Retinal pigment epithelial cell (primary cell): Measurements from ENCODE around the gene FURIN.

Source experiments
- DNase-seq: peaks from one replicate; pipeline ENCODE4 v3.0.0-alpha.2; 2010; ENCODE audit warnings: low read depth
- H3K4me3 ChIP-seq: 2 replicates; pipeline ENCODE4 v1.5.1; 2011; ENCODE audit warnings: mild to moderate bottlenecking, low read length, control low read depth, moderate library complexity
- TF ChIP-seq, protein P1 (sequence below): conservative IDR thresholded peaks from 2 replicates; pipeline ENCODE4 v1.5.1; 2011; ENCODE audit warnings: low read depth, low read length, control low read depth, inconsistent platforms

FURIN gene

DNA sequence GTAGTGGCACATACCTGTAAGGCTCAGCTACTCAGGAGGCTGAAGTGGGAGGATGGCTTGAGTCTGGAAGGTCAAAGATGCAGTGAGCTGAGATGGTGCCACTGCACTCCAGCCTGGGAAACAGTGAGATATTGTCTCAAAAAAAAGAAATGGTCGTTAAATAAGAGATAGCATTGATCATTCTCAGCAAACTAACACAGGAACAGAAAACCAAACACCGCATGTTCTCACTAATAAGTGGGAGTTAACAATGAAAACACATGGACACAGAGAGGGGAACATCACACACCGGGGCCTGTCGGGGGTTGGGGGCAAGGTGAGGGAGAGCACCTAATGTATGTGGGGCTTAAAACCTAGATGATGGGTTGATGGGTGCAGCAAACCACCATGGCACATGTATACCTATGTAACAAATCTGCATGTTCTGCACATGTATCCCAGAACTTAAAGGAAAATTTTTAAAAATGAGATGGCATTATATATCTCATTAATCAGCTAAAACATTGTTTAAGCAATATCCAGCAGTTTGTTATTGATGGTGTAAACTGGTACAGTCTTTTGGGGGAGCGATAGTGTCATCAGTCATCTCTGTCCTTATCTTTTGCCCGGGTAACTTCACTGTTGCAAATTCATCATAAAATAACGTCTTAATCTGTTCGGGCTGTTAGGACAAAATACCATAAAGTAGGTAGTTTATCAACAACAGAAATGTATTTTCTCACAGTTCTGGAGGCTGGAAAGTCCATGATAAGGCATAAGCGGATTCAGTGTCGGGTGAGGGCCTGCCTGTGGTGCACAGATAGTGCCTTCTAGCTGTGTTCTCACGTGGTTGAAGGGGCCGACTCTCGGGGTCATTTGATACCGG, 33.0 kb downstream of the FURIN start:
- TF ChIP-seq, protein P1, sequence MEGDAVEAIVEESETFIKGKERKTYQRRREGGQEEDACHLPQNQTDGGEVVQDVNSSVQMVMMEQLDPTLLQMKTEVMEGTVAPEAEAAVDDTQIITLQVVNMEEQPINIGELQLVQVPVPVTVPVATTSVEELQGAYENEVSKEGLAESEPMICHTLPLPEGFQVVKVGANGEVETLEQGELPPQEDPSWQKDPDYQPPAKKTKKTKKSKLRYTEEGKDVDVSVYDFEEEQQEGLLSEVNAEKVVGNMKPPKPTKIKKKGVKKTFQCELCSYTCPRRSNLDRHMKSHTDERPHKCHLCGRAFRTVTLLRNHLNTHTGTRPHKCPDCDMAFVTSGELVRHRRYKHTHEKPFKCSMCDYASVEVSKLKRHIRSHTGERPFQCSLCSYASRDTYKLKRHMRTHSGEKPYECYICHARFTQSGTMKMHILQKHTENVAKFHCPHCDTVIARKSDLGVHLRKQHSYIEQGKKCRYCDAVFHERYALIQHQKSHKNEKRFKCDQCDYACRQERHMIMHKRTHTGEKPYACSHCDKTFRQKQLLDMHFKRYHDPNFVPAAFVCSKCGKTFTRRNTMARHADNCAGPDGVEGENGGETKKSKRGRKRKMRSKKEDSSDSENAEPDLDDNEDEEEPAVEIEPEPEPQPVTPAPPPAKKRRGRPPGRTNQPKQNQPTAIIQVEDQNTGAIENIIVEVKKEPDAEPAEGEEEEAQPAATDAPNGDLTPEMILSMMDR = no peak
- no peak for DNase-seq
- H3K4me3 ChIP-seq = peak overlapping the region; percentile 60

DNA sequence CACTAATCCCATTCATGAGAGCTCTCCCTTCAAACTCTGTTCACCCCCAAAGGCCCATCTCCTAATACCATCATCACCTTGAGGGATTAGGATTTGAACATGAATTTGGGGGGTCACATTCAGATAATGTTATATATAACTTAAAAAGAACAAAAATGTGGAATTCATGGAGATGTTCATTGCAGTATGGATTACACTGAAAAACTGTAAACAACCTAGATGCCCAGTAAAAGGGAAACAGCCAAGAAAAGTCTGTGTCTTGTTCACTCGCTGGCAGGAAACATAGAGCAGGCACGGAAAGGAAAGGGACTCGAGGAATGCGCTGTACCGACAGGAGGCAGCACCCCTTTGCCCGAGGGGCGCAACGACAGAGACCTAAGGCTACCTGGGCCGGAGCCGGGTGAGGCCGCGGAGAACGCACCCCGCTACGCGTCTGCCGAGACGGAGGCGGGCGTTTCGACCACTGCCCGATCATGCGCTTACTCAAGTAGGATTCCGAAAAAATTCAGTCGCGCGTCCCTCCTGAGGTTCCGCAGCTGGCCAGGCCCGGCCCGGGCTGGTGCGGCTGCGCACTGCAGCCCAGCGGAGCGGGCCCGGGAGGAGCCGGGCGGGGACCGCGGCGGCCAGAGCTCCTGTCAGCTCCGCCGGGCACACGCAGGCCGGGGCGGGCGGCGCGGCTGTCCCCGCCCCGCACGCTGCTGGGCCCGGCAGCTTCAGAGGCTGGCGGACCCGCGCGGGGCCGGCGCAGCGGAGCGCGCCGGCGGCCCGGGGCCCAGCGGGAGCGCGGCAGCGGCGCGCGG, 33.9 kb downstream of the FURIN start:
- TF ChIP-seq, protein P1 = peak; percentile 83
- H3K4me3 ChIP-seq = peak overlapping the region; percentile 60
- DNase-seq = no peak

DNA sequence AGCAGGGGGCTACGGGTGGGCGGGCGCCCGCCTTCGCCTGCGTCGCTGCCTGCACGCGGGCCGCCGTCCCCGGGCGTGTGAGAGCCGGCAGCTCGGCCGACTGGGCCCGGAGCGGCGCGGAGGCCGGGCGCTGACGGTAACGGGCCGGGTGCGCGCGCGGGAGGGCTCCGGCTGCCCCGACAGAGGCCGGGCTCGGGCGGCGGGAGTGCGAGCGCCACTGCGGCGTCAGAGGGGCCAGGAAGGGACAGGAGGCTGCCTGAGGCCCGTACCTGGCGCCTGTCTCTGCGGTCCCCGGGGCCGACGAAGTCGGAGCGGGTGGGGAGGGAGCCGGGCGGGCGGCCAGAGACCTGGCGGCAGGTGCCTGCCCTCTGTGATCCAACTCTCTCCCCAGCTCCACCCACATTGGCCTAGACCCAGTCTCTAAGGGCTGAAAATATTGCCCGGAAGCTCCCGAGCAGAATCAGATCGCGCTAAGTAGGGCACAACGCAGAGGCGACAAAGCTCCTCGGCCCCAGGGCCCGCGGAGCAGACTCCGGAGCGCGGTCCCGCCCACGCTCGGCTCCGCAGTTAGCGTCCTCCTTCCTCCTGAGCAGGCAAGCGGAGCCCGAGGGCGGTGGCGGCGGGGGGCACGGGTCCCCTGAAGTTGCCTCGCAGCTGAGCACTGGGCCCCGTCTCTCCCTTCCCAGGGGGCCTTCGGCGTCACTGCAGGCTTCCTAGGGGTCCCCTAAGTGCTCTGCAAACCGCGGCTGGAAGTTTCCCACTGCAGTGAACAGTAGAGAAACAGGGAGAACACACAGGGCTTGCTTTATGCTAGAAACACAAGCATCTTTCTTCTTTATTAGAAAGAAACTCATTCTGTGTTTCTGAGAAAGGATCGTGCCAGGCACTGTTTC, 34.7 kb downstream of the FURIN start, which contains the start of gene MAN2A2:
Gene MAN2A2, plus strand, starts transcription at position 463 of the 893 bp plus-strand sequence. CDS start 906 bp downstream, outside the sequence.
- TF ChIP-seq, protein P1 = no peak
- H3K4me3 ChIP-seq = peak within 1 kb of the TSS; percentile 77
- DNase-seq = no peak

DNA sequence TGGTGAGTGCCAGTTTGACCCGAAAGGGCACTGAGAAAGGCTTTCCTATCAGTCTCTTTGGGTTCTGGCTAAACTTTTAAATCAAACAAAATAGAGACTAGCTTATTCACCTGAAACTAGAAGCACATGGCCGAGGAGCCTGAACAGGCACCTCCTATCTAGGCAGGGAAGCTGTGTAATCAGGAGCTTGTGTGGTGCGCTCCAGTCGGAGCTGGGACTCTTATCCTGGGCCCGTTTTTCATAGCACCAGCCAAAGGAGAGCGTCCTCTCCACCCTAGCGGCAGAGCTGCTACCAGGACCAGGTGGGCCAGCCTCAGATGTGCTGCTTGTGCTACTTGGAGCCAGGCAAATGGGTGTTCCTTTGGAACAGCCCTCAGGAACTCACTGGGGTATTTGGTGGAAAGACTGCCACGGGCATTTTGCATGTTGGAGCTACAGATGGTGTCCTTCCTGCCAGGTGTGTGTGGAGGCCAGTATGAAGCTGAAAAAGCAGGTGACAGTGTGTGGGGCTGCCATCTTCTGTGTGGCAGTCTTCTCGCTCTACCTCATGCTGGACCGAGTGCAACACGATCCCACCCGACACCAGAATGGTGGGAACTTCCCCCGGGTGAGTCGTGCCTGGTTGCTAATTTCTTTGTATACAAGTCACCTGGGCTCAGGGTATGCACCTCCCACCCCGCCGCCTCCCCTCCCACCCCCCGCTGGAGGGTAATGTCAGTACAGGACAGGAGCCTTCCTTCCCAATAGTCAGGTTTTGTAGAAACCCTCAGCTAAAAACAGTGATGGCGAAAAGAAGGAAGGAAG, 35.5 kb downstream of the FURIN start:
- TF ChIP-seq, protein P1 = peak; percentile 34
- no peak for DNase-seq
- peak overlapping the region; percentile 77 for H3K4me3 ChIP-seq

DNA sequence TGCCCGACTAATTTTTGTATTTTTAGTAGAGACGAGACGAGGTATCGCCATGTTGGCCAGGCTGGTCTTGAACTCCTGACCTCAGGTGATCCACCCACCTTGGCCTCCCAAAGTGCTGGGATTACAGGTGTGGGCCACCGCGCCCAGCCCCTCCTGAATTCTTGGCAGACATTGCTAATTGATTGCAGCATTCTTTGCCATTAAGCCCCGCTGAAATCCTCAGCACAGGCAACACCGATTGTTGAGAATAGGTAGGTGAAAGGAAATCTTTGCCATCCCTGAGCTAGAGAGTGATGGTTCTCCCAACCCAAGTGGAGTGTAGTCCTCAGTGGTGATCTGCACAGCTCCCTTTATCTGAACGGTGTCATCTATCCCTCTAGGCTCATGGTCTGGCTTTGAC, 36.4 kb downstream of the FURIN start:
- no peak overlapping the region for H3K4me3 ChIP-seq
- no peak for DNase-seq
- TF ChIP-seq, protein P1 = no peak
